Uterus (tissue), 2 donors: ENCODE measurements around the gene AKT1.

Experiments
- POLR2A ChIP-seq, 2 donors: fragments of 450-650 bp; IDR thresholded peaks; one replicate each; pipeline ENCODE4 v1.6.1; 2016; ENCODE audit warnings: antibody characterized with exemption in 2 of 2, mild to moderate bottlenecking in 1 of 2, moderate library complexity in 1 of 2
- TF ChIP-seq, protein P1 (sequence below), 4 experiments: fragments of 200-600 bp in 2 of 4; fragments of 450-650 bp in 2 of 4; sonication (generic) in 2 of 4; IDR thresholded peaks; one replicate each; pipeline ENCODE4 v1.5.1; 2016 to 2019; ENCODE audit warnings: antibody characterized with exemption in 4 of 4, mild to moderate bottlenecking in 2 of 4, moderate library complexity in 1 of 4

DNA sequence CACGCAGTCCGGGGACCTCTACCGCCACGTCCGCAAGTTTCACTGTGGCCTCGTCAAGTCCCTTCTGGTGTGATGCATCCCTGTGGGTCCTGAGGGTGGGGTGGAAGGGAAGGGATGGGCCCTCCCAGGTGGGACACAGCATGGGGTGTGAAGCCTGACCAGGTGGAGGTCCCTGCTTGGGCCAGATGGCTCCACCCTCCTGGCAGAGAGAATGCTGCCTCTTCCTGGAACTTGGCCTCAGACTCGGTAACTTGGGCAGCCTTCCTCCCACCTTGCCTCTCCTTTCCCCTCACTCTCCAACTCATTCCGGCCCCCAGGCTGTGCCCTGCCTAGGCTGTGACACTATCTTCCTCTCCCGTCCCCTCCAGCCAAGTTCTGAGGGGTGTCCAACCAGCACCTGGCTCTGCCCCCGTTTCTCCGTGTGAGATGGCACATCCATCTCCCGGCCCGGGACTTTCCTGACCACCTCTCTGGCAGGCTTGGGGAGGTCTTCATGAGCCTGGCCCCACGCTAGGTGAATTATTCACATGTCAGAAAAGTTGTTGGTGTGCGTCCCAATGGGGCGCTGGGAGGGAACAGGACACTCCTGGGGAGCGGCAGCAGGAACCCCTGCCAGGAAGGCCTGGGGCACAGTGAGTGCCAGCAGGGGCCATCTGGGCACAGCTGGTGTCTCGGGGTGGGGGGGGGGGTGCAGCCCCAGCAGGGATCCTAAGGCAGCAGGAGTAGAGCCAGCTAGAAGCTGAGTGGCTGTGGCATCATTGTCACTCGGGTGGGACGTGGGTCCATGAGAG, 7.0 kb upstream of the AKT1 start:
- TF ChIP-seq, protein P1, sequence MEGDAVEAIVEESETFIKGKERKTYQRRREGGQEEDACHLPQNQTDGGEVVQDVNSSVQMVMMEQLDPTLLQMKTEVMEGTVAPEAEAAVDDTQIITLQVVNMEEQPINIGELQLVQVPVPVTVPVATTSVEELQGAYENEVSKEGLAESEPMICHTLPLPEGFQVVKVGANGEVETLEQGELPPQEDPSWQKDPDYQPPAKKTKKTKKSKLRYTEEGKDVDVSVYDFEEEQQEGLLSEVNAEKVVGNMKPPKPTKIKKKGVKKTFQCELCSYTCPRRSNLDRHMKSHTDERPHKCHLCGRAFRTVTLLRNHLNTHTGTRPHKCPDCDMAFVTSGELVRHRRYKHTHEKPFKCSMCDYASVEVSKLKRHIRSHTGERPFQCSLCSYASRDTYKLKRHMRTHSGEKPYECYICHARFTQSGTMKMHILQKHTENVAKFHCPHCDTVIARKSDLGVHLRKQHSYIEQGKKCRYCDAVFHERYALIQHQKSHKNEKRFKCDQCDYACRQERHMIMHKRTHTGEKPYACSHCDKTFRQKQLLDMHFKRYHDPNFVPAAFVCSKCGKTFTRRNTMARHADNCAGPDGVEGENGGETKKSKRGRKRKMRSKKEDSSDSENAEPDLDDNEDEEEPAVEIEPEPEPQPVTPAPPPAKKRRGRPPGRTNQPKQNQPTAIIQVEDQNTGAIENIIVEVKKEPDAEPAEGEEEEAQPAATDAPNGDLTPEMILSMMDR (IDR thresholded peaks at IDR 0.05): no peak
- TF ChIP-seq POLR2A (IDR thresholded peaks at IDR 0.05): no peak
